ENCODE data around the gene RBBP4.
"Not testable (repeated sequence)": the region's sequence is repeated elsewhere in the genome, so short reads cannot be mapped to it uniquely, and the experiment has no call there.

RBBP4 gene

GRCh38 chr1:32696041-32696440, 45.0 kb downstream of the RBBP4 start:
- DNase-seq = no peak

GRCh38 chr1:32696996-32697395, 46.0 kb downstream of the RBBP4 start:
- DNase-seq = not testable (repeated sequence)

- no peak for DNase-seq
These were observed 50.5 kb downstream of the RBBP4 start for GRCh38 chr1:32701421-32701911.

GRCh38 chr1:32701951-32702598, 51.1 kb downstream of the RBBP4 start:
- no peak for DNase-seq

- peak; percentile 90 for DNase-seq
These were observed 51.8 kb downstream of the RBBP4 start, which contains the start of gene SYNC for GRCh38 chr1:32702599-32703478. Gene SYNC (minus strand): TSS chr1:32702770. CDS start chr1:32702660, 110 bp downstream.

- DNase-seq = peak; percentile 99
These were observed 52.7 kb downstream of the RBBP4 start for GRCh38 chr1:32703479-32704291.

- no peak for DNase-seq
These were observed 54.5 kb downstream of the RBBP4 start for GRCh38 chr1:32705516-32705915.

GRCh38 chr1:32706491-32706890, 55.5 kb downstream of the RBBP4 start:
- DNase-seq = no peak

- DNase-seq = peak; percentile 40
These were observed 58.1 kb downstream of the RBBP4 start for GRCh38 chr1:32709075-32709474.

GRCh38 chr1:32709476-32709875, 58.5 kb downstream of the RBBP4 start:
- no peak for DNase-seq

- not testable (repeated sequence) for DNase-seq
These were observed 60.2 kb downstream of the RBBP4 start for GRCh38 chr1:32711221-32711620.

GRCh38 chr1:32713081-32713480, 62.1 kb downstream of the RBBP4 start:
- no peak for DNase-seq

GRCh38 chr1:32714277-32714676, 63.3 kb downstream of the RBBP4 start:
- no peak for DNase-seq

- DNase-seq = peak; percentile 12
These were observed 64.9 kb downstream of the RBBP4 start for GRCh38 chr1:32715901-32716311.

GRCh38 chr1:32716312-32717148, 65.5 kb downstream of the RBBP4 start:
- DNase-seq = peak; percentile 70

GRCh38 chr1:32717503-32717902, 66.5 kb downstream of the RBBP4 start:
- no peak for DNase-seq

- DNase-seq = no peak
These were observed 67.0 kb downstream of the RBBP4 start for GRCh38 chr1:32718036-32718435.

- DNase-seq = no peak
These were observed 67.5 kb downstream of the RBBP4 start for GRCh38 chr1:32718527-32718926.

GRCh38 chr1:32719681-32720275, 68.8 kb downstream of the RBBP4 start:
- DNase-seq = no peak

GRCh38 chr1:32724678-32725614, 73.9 kb downstream of the RBBP4 start:
- peak; percentile 93 for DNase-seq

GRCh38 chr1:32725615-32725982, 74.6 kb downstream of the RBBP4 start:
- DNase-seq = no peak

Measured in NCI-H226 (cell line).